KOPT-K1 (cell line): ENCODE measurements around the gene CD72.
"Not testable (repeated sequence)": the region's sequence is repeated elsewhere in the genome, so short reads cannot be mapped to it uniquely, and the experiment has no call there.

Experiments
- H3K27ac ChIP-seq: fragments of 200-600 bp; sonication (generic); 2 replicates; pipeline ENCODE4 v1.5.1; 2016; ENCODE audit warnings: antibody characterized with exemption, mild to moderate bottlenecking, low read depth, low read length; ENCODE audit not compliant: poor library complexity, severe bottlenecking
- H3K36me3 ChIP-seq: fragments of 200-600 bp; sonication (generic); 2 replicates; pipeline ENCODE4 v1.5.1; 2017; ENCODE audit warnings: antibody characterized with exemption, mild to moderate bottlenecking, low read length, moderate library complexity; ENCODE audit not compliant: insufficient read depth
- H3K9me3 ChIP-seq: fragments of 200-600 bp; sonication (generic); 2 replicates; pipeline ENCODE4 v1.5.1; 2017; ENCODE audit warnings: antibody characterized with exemption, low read length, mild to moderate bottlenecking; ENCODE audit not compliant: insufficient read depth, poor library complexity, severe bottlenecking

The CD72 gene

DNA sequence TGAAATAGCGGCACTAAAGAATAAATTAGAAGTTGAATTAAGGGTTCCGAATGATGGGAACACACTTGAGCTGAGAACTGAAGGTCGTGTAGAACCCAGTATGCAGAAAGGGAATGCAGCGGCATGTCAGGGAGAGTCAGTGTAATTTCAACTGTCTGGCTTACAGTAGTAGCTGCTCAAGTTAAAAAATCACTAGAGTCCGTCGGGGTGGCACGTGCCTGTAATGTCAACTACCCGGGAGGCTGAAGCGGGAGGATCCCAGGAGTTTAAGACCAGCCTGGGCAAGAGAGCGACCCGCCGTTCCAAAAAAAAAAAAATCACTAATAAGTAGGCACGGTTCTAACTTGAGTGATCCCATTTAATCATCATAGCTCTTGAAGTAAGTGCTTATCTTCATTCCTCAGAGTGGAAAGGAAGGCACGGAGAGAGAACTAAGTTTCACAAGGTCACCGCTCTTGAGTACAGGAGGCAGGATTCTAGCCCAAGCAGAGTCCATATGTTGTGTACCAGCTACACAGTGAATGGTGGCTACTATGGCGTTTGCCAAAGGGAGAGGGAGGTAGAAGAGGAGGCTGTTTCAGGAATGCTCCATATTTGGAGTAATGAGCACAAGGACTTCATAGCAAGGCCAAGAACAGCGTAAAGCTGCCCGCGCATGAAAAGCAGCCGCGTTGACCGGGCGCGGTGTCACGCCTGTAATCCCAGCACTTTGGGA, 38.8 kb upstream of the CD72 start:
- peaks cover 11% of the 10 kb centered on the region; the same call in 1 of the 2 replicates for H3K36me3 ChIP-seq
- H3K27ac ChIP-seq, result no peak overlapping the region
- no peaks in the 10 kb centered on the region for H3K9me3 ChIP-seq

DNA sequence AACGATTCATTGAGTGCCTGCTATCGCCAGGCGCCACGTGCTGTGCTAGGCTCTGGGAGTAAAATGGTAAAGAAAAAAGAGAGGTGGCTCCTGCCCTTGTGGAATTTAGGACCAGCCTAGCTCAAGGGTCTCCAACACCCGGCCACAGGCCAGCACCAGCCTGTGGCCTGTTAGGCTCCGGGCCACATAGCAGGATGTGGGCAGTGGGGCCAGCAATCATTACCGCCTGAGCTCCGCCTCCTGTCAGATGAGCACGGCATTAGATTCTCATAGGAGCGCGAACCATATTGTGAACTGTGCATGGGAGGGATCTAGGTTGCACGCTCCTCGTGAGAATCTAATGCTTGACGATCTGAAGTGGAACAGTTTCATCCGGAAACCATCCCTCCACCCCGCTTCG, 38.1 kb upstream of the CD72 start:
- peaks cover 11% of the 10 kb centered on the region; the same call in 1 of the 2 replicates for H3K36me3 ChIP-seq
- no peak overlapping the region for H3K27ac ChIP-seq
- no peaks in the 10 kb centered on the region for H3K9me3 ChIP-seq

DNA sequence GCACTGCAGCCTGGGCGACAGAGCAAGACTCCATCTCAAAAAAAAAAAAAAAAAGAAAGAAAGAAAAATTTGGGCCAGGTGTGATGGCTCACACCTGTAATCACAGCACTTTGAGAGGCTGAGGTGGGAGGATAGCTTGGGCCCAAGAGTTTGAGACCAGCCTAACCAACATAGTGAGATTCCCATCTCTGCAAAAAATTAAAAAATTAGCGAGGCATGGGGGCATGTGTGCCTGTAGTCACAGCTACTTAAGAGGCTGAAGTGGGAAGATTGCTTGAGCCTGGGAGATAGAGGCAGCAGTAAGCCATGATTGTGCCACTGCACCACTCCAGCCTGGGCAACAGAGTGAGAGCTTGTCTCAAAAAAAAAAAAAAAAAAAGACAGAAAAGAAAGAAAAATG, 35.4 kb upstream of the CD72 start:
- no peak overlapping the region for H3K27ac ChIP-seq
- no peaks in the 10 kb centered on the region for H3K9me3 ChIP-seq
- no peaks in the 10 kb centered on the region for H3K36me3 ChIP-seq

DNA sequence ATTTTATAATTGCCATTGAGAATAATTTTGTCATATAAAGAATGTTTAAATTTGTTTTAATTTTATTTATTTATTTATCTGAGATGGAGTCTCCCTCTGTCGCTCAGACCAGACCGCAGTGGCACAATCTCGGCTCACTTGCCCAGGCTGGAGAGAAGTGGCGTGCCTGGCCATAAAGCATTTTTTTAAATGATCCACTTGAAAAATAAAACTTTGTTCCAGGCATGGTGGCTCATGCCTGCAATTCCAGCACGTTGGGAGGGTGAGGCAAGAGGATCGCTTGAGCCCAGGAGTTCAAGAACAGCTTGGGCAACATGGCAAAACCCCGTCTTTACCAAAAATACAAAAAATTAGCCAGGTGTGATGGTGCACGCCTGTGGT, 34.6 kb upstream of the CD72 start:
- Histone ChIP-seq H3K36me3 (no peaks in the 10 kb centered on the region), H3K9me3 (no peaks in the 10 kb centered on the region), H3K27ac (no peak overlapping the region)

DNA sequence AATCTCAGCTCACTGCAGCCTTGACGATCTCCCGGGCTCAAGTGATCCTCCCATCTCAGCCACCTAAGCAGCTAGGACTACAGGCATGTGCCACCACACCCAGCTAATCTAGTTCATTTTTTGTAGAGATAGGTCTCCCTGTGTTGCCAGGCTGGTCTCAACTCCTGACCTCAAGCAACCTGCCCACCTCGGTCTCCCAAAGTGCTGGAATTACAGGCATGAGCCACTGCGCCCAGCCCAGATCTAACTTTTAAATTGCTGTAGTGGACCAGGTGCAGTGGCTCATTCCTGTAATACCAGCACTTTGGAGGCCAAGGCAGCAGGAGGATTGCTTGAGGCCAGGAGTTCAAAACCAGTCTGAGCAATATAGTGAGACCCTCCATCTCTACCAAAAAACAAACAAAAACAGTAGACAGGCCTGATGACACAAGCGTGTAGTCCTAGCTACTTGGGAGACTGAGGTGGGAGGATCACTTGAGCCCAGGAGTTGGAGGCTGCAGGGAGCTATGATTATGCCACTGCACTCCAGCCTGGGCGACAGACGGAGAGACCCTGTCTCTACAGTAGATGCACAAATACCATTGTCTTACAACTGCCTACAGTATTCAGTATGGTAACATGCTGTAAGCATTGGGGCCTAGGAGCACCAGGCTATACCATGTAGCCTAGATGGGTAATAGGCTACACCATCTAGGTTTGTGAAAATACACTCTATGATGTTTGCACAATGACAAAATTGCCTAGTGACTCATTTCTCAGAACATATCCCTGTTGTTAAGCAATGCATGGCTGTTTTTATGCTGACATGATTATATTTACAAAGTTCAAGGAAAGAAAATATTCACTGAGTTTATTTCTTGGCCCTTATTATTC, 34.0 kb upstream of the CD72 start:
- Histone ChIP-seq H3K36me3 (no peaks in the 10 kb centered on the region), H3K9me3 (no peaks in the 10 kb centered on the region), H3K27ac (no peak overlapping the region)

DNA sequence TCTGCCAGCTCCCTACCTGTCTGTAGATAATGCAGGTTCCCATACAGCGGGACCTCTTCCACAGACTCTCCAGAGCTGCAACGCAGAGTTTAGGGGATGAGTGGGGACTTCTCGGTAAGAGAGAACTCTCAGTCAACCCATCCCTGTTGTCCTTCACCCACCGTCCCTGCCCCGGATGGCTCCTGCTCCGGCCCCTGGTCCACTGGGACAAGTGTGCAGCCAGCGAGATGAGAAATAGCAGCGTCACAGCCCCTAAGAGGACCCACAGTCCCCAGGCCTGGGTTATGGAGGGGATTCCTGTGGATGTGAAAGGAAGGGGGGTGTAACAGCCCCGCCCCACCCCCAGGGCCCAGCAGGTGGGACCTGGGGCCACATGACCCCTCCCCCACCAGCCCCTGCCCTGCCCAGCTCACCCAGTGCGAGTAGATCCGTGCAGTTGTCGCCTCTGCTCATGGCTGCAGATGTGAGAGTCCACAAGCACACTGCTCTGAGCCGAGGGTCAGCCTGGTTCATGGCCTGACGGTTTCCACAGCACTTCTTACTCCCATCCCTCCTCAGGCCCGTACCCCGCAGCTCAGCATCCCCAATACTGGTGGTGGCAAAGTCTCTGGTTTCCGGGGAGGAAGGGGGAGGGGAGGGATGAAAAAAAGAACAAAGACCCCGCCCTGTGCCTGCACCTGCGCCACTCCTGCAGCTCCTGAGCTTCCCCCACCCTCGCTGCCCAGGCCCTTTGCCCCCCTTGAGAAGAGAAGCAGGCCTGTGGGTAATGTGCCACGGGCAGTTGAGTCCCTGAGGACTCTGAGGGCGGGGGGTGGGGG, 32.3 kb upstream of the CD72 start, which contains the start of gene SIT1:
SIT1 (minus strand) TSS at position 591 of the 818 bp plus-strand sequence; CDS start at position 513, 78 bp downstream.
- Histone ChIP-seq H3K27ac (peak within 1 kb of the TSS; percentile 66), H3K36me3 (no peaks in the 10 kb centered on the region), H3K9me3 (no peaks in the 10 kb centered on the region)

DNA sequence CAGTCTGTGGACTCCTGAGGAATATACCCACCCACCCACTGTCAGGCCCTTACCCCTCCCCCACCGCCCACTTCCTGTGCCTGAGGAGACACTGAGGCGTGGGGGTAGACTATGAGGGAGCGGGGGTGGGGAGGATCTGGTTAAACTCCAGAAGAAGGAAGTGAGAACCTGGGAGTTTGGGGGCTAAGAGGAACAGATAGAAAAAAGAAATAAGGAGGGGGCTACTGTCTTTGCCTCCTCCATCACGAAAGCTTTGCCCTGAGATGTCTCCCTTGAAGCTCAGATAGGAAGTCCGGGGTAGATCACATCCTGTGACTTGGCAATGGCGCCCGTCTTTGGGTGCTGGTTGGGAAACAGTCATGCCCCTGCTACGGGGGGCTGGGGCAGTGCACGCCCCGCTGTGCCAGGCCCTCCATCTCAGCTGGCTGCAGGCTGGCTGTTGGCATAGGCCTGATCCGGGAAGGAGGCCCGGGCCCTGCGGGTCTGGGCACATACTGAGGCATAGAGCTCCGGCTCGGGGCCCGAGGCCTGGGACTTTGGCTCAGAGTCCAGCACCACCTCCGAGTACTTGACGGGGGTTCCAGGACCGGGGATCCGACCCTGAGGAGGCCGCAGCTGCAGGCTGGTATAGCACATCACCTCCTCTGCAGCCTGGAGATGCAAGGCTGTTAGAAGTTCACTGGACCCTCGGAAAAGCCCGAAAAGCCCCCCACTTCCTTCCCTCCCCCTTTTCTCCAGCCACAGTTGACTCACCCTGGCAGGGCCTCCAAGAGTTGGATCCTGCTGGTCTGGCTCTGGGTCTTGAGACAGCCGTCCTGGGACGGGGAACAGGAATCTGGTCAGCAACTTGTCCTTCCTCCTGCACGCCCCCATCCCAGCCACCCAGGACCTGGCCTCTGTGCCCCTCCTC, 31.5 kb upstream of the CD72 start:
- H3K9me3 ChIP-seq, result no peaks in the 10 kb centered on the region
- no peaks in the 10 kb centered on the region for H3K36me3 ChIP-seq
- H3K27ac ChIP-seq, result peak overlapping the region; percentile 66

DNA sequence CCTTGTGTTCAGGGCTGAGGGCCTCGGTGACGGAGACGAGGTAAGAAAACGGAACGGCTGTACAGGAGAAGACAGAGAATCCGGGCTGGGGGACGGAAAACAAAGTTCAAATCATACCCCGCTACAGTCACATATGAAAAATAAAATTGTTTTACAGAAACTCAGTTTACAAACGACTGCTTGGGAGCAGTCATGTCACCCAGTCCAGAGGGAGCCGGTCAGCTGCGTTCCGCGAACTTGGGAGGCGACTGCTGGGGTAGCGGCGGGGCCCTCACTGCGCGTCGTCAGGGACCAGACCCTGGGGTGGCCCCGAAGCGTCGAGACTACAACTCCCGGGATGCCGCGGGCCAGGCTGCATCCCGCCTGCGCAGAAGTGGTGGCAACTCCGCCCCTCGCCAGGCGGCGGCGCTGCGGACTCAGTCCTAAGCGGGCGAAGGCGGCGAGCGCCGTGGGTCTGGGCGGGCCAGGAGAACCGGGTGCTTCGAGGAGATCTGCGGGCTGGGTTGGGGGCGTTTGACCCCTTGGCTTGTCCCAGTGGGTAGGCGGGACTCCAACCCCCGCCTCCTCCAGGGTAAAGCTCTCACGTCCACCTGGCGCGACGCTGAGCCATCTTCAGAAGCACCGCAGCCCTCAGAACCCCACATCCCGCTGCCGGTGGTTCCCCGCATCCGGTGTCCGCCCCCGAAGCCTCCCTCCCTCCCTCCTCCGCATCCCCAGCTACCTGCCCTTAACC, 28.5 kb upstream of the CD72 start:
- H3K9me3 ChIP-seq, result no peaks in the 10 kb centered on the region
- H3K36me3 ChIP-seq, result no peaks in the 10 kb centered on the region
- H3K27ac ChIP-seq, result peak overlapping the region; percentile 44

DNA sequence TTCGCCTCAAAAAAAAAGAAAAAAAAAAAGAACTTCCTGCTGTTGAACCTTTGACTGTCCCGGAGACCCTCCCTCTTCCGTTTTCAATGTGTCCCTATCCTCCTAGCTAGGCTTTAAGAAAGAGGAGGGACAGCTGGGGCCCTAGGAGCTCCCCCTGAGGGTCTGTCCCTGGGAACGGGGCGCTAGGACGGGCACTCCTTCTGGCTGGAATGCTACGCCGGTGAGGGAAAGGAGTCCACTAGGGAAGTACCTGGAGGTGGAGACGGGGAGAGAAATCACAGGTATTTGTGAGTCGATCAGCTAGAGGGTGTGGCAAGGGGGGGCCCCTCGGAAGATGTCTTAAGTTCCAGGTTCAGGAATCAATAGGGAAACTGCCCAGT, 27.9 kb upstream of the CD72 start:
- H3K27ac ChIP-seq, result peak overlapping the region; percentile 44

DNA sequence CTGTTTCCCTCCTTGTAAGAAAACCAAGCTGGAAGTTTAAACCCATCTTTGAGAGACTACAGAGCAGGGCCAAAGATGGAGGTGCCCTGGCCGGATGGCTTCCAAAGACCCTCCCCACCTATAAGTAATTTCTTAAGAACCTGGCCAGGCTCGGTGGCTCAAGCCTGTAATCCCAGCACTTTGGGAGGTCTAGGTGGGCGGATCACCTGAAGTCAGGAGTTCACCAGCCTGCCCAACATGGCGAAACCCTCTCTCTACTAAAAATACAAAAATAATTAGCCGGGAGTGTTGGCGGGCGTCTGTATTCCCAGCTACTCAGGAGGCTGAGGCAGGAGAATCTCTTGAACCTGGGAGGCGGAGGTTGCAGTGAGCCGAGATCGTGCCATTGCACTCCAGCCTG, 27.5 kb upstream of the CD72 start:
- H3K36me3 ChIP-seq, H3K9me3 ChIP-seq, H3K27ac ChIP-seq: not testable (repeated sequence)

More for the DNA sequence above, 27.9 kb upstream of the CD72 start:
- H3K9me3 ChIP-seq, result no peaks in the 10 kb centered on the region
- no peaks in the 10 kb centered on the region for H3K36me3 ChIP-seq

DNA sequence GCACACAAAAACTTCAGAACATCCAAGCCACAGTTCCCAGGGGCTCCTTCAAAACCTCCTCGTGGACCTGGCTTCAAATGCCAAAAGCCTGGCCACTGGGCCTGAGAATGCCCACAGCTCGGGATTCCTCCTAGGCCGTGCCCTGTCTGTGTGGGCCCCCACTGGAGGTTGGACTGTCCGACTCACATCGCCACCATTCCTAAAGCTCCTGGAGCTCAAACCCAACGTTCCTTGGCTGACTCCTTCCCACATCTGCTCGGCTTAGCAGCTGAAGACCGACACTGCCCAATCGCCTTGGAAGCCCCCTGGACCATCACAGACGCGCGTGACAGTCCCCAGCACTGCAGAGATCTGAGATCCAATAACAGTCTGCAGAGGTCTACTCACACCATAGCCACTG, 24.8 kb upstream of the CD72 start:
- Histone ChIP-seq H3K27ac (no peak overlapping the region), H3K9me3 (no peaks in the 10 kb centered on the region), H3K36me3 (no peaks in the 10 kb centered on the region)

DNA sequence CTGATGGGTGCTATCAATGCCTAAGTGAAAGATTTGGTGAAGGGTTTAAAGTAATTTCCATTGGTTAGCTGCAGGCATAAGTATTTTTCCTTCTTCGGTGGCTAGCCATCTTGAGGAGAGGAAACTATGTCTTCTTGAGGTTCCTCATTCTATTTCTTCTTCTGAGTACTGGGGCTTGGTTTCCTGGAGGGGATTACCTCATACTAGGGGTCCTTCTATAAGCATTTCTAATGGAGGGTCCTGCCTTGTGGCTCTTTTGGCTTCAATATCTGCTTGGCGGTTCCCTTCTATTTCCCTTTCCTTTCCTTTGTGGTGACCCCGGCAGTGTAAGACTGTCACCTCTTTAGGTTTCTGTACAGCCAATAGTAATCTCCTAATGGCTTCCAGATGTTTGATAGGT, 23.3 kb upstream of the CD72 start:
- not testable (repeated sequence) for H3K27ac ChIP-seq, H3K36me3 ChIP-seq, H3K9me3 ChIP-seq

DNA sequence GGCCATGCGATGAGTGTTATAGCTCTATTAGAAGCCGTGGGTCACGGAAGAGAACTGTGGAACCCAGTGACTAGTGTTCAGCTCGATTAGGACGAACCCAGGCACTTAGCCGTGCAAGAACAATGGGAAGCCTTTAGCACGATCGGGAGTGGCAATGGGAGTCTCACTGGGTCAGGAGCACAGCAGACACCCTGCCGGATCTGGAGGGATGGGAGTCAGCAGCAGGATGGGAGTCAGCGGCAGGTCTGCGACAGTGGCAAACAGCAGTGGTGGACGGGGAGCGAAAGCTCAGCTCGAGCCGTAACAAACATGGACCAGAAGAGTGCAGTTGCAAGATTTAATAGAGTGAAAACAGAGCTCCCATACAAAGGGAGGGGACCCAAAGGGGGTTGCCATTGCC, 22.2 kb upstream of the CD72 start:
- not testable (repeated sequence) for H3K36me3 ChIP-seq, H3K27ac ChIP-seq

DNA sequence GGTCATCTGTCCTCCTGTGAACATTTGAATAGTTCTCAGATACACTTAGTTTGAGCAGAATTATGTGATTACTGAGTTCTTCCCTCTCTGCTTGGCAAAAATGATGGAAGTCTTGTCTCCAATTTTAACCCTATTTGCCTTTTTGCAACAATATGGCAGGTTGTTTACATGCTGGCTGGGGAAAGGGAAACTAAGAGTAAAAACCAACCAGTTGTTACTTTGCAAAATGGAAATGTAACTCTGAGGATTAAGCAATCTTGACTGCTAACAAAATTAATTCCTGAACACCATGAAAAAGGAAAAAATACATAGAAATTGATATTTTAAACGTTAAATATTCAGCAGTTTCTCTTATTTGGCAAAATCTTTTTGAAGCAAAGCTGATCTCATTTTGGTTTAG, 21.4 kb upstream of the CD72 start:
- Histone ChIP-seq H3K36me3 (no peaks in the 10 kb centered on the region), H3K27ac (no peak overlapping the region), H3K9me3 (no peaks in the 10 kb centered on the region)

More for the DNA sequence above, 22.2 kb upstream of the CD72 start:
- not testable (repeated sequence) for H3K9me3 ChIP-seq
